IMR-90 (cell line): ENCODE data around the gene FAM149A. TPM values are rescaled to one million over a fixed set of nuclear protein-coding genes. Genes with fewer than 3 reads are reported as not detected.

Experiments
- ATAC-seq: fragments of 200-7000 bp; cut with Tn5 transposase; 2 replicates; pipeline ENCODE4 v1.9.1; 2020; ENCODE audit warnings: low read depth, mild to moderate bottlenecking, moderate library complexity
- BruUV-seq: library from RNA; stranded (reverse); fragments of 400-500 nt; replicated peaks from 2 replicates; lab custom pipeline; 2021; lab: Mats Ljungman, UMichigan
- CTCF ChIA-PET: fragments of 300-600 bp; formaldehyde crosslinking; extraction: SDS; loops from one replicate; lab custom pipeline; 2021; ENCODE audit warnings: antibody characterized with exemption; lab: Yijun Ruan, JAX
- POLR2A ChIA-PET: fragments of 300-600 bp; sonication (Branson Sonifier 250); formaldehyde crosslinking; loops from one replicate; lab custom pipeline; 2022; ENCODE audit warnings: antibody characterized with exemption; ENCODE audit not compliant: unreplicated experiment; lab: Charles Lee
- DNase-seq: peaks from one replicate; pipeline ENCODE4 v3.0.0; 2013
- H2AFZ ChIP-seq: replicated peaks from 2 replicates; pipeline ENCODE3; 2013; ENCODE audit warnings: low read length, mild to moderate bottlenecking; ENCODE audit not compliant: poor library complexity
- H2AK5ac ChIP-seq: 2 replicates; pipeline ENCODE4 v1.6.1; 2013; ENCODE audit warnings: low read depth, low read length, inconsistent platforms
- H2AK9ac ChIP-seq: replicated peaks from 2 replicates; pipeline ENCODE3; 2013; ENCODE audit warnings: mild to moderate bottlenecking, low read depth, low read length, moderate library complexity; ENCODE audit not compliant: poor library complexity
- H2BK120ac ChIP-seq: 2 replicates; pipeline ENCODE4 v1.6.1; 2013; ENCODE audit warnings: low read depth, low read length, inconsistent platforms
- H2BK15ac ChIP-seq: 3 replicates; pipeline ENCODE4 v1.6.1; 2013; ENCODE audit warnings: low read depth, low read length, inconsistent platforms
- H2BK20ac ChIP-seq: 2 replicates; pipeline ENCODE4 v1.6.1; 2013; ENCODE audit warnings: low read depth, mild to moderate bottlenecking, inconsistent platforms, low read length, moderate library complexity
- H2BK5ac ChIP-seq: 2 replicates; pipeline ENCODE4 v1.6.1; 2013; ENCODE audit warnings: mild to moderate bottlenecking, low read depth, low read length, inconsistent platforms; ENCODE audit not compliant: poor library complexity, severe bottlenecking
- H3K14ac ChIP-seq: replicated peaks from 2 replicates; pipeline ENCODE4 v1.6.1; 2013; ENCODE audit warnings: low read depth, low read length, inconsistent platforms
- H3K18ac ChIP-seq: 2 replicates; pipeline ENCODE4 v1.6.1; 2013; ENCODE audit warnings: low read depth, low read length, control low read depth
- H3K23ac ChIP-seq: 2 replicates; pipeline ENCODE4 v1.6.1; 2013; ENCODE audit warnings: low read depth, low read length, inconsistent platforms
- H3K27ac ChIP-seq: 2 replicates; pipeline ENCODE4 v1.5.1; 2013; ENCODE audit warnings: mild to moderate bottlenecking, control low read depth, low read length; ENCODE audit not compliant: insufficient read depth
- H3K27me3 ChIP-seq: 2 replicates; pipeline ENCODE4 v1.6.1; 2013; ENCODE audit warnings: low read length; ENCODE audit not compliant: control insufficient read depth, insufficient read depth
- H3K36me3 ChIP-seq: 2 replicates; pipeline ENCODE4 v1.6.1; 2013; ENCODE audit warnings: low read length, mixed read lengths; ENCODE audit not compliant: control insufficient read depth, insufficient read depth
- H3K4ac ChIP-seq: 2 replicates; pipeline ENCODE4 v1.6.1; 2013; ENCODE audit warnings: low read depth, low read length, inconsistent platforms
- H3K4me1 ChIP-seq: 2 replicates; pipeline ENCODE4 v1.6.1; 2013; ENCODE audit warnings: low read length, mixed read lengths; ENCODE audit not compliant: control insufficient read depth, insufficient read depth
- H3K4me2 ChIP-seq: 2 replicates; pipeline ENCODE4 v1.6.1; 2013; ENCODE audit warnings: low read depth, mild to moderate bottlenecking, control low read depth, low read length, moderate library complexity
- H3K4me3 ChIP-seq: 2 replicates; pipeline ENCODE4 v1.5.1; 2013; ENCODE audit warnings: low read depth, mild to moderate bottlenecking, control low read depth, low read length, moderate library complexity; ENCODE audit not compliant: insufficient read depth
- H3K56ac ChIP-seq: 2 replicates; pipeline ENCODE4 v1.6.1; 2013; ENCODE audit warnings: low read length, inconsistent platforms; ENCODE audit not compliant: insufficient read depth; ENCODE audit errors: extremely low read depth
- H3K79me1 ChIP-seq, 2 experiments: 2 replicates each; pipeline ENCODE4 v1.6.1; 2013; ENCODE audit warnings: low read length in 2 of 2, inconsistent platforms in 1 of 2, low read depth in 1 of 2
- H3K9ac ChIP-seq: 2 replicates; pipeline ENCODE4 v1.6.1; 2013; ENCODE audit warnings: low read depth, low read length, control low read depth
- H3K9me1 ChIP-seq: 2 replicates; pipeline ENCODE4 v1.6.1; 2013; ENCODE audit warnings: low read length, inconsistent platforms; ENCODE audit not compliant: insufficient read depth
- H3K9me3 ChIP-seq: 2 replicates; pipeline ENCODE4 v1.6.1; 2013; ENCODE audit warnings: low read length; ENCODE audit not compliant: control insufficient read depth, insufficient read depth
- H4K20me1 ChIP-seq: 2 replicates; pipeline ENCODE4 v1.6.1; 2013; ENCODE audit warnings: low read length, inconsistent platforms; ENCODE audit not compliant: insufficient read depth
- H4K5ac ChIP-seq: 2 replicates; pipeline ENCODE4 v1.6.1; 2013; ENCODE audit warnings: mild to moderate bottlenecking, low read depth, low read length, control low read depth
- H4K8ac ChIP-seq, 2 experiments: 2 replicates each; pipeline ENCODE4 v1.6.1; 2013; ENCODE audit warnings: low read depth in 2 of 2, low read length in 2 of 2, control low read depth in 1 of 2, inconsistent platforms in 1 of 2
- H4K91ac ChIP-seq: 2 replicates; pipeline ENCODE4 v1.6.1; 2013; ENCODE audit warnings: low read depth, low read length, inconsistent platforms; ENCODE audit not compliant: insufficient read depth
- BHLHE40 ChIP-seq: fragments of 150-350 bp; IDR thresholded peaks from 2 replicates; pipeline ENCODE4 v1.6.1; 2016; ENCODE audit warnings: mild to moderate bottlenecking, low read depth, low read length
- CEBPB ChIP-seq: IDR thresholded peaks from 2 replicates; pipeline ENCODE4 v1.6.1; 2012; ENCODE audit warnings: low read depth, low read length, improper control_type of control experiment
- CHD1 ChIP-seq: IDR thresholded peaks from 2 replicates; pipeline ENCODE4 v1.6.1; 2012; ENCODE audit warnings: low read depth, low read length, improper control_type of control experiment
- FOS ChIP-seq: fragments of 150-350 bp; IDR thresholded peaks from 2 replicates; pipeline ENCODE4 v1.6.1; 2016; ENCODE audit warnings: low read depth, low read length
- MAFK ChIP-seq: IDR thresholded peaks from 2 replicates; pipeline ENCODE4 v1.6.1; 2012; ENCODE audit warnings: low read depth, low read length, improper control_type of control experiment
- MAZ ChIP-seq: IDR thresholded peaks from 2 replicates; pipeline ENCODE4 v1.6.1; 2012; ENCODE audit warnings: low read depth, mild to moderate bottlenecking, low read length, improper control_type of control experiment, moderate library complexity, borderline replicate concordance
- MXI1 ChIP-seq: IDR thresholded peaks from 2 replicates; pipeline ENCODE4 v1.6.1; 2012; ENCODE audit warnings: low read depth, mild to moderate bottlenecking, low read length, moderate library complexity, borderline replicate concordance
- NFE2L2 ChIP-seq: fragments of 150-350 bp; IDR thresholded peaks from 2 replicates; pipeline ENCODE4 v1.6.1; 2016; ENCODE audit warnings: low read depth, mild to moderate bottlenecking, low read length
- POLR2A ChIP-seq: IDR thresholded peaks from 2 replicates; pipeline ENCODE4 v1.6.1; 2012; ENCODE audit warnings: mild to moderate bottlenecking, low read depth, low read length
- RAD21 ChIP-seq: IDR thresholded peaks from 2 replicates; pipeline ENCODE4 v1.6.1; 2012; ENCODE audit warnings: low read length, improper control_type of control experiment
- RCOR1 ChIP-seq: IDR thresholded peaks from 2 replicates; pipeline ENCODE4 v1.6.1; 2012; ENCODE audit warnings: mild to moderate bottlenecking, low read length, improper control_type of control experiment; ENCODE audit not compliant: insufficient replicate concordance
- RFX5 ChIP-seq: IDR thresholded peaks from 2 replicates; pipeline ENCODE4 v1.8.0; 2012; ENCODE audit warnings: low read depth, mild to moderate bottlenecking, low read length, moderate library complexity
- SMC3 ChIP-seq: fragments of 150-350 bp; IDR thresholded peaks from 2 replicates; pipeline ENCODE4 v1.6.1; 2016; ENCODE audit warnings: low read depth, mild to moderate bottlenecking, antibody characterized with exemption, low read length, moderate library complexity
- WGBS, 2 experiments: methylation state at CpG; one replicate each; pipeline versions ENCODE4 v1.1.5 to v1.1.7; 2013; ENCODE audit warnings: missing lambda C conversion rate in 2 of 2; ENCODE audit not compliant: insufficient read length in 1 of 2; ENCODE audit errors: extremely low coverage in 2 of 2; 5-methylcytosine and 5-hydroxymethylcytosine counted together
- dilution Hi-C: fragments of 300-500 bp; cut with HindIII; formaldehyde crosslinking; loops from one replicate; pipeline ENCODE4 v1.14.3; 2018; ENCODE audit warnings: low sequenced_read_pairs; ENCODE audit not compliant: unreplicated experiment
- in situ Hi-C: fragments of 300-500 bp; cut with MboI; formaldehyde crosslinking; loops from 3 replicates; pipeline ENCODE4 v1.14.3; 2019; ENCODE audit warnings: low sequenced_read_pairs, inconsistent platforms, mixed read lengths
- intact Hi-C: fragments of 100-400 bp; cut with micrococcal nuclease; formaldehyde crosslinking; loops from 2 replicates; pipeline ENCODE4 v1.10.0; 2022
- polyA plus RNA-seq, 3 experiments: library from polyadenylated mRNA; depleted of rRNA; stranded (reverse); fragments of >200 nt; gene quantifications; 2 replicates each; pipeline ENCODE4 v1.2.3, GENCODE V29; 2012; ENCODE audit warnings: low replicate concordance in 1 of 3
- total RNA-seq: library from RNA; depleted of rRNA; stranded (reverse); fragments of >200 nt; gene quantifications from 2 replicates; pipeline ENCODE4 v1.2.3, GENCODE V29; 2012
- TF ChIP-seq, protein P1 (sequence below): fragments of 150-350 bp; IDR thresholded peaks from 2 replicates; pipeline ENCODE4 v1.6.1; 2016; ENCODE audit warnings: low read depth, mild to moderate bottlenecking, low read length, moderate library complexity, borderline replicate concordance
- TF ChIP-seq, protein P2 (sequence below): fragments of 150-350 bp; IDR thresholded peaks from 2 replicates; pipeline ENCODE4 v1.6.1; 2017; ENCODE audit warnings: mild to moderate bottlenecking, antibody characterized with exemption, low read length, low read depth
- TF ChIP-seq, protein P3 (sequence below): conservative IDR thresholded peaks from 2 replicates; pipeline ENCODE4 v1.5.1; 2012; ENCODE audit warnings: mild to moderate bottlenecking, low read depth, low read length, improper control_type of control experiment

FAM149A gene
- total and polyA plus RNA-seq, 2 of the 4 experiments (the other 2 are of a cell fraction), result 0.54 to 0.70 TPM

DNA sequence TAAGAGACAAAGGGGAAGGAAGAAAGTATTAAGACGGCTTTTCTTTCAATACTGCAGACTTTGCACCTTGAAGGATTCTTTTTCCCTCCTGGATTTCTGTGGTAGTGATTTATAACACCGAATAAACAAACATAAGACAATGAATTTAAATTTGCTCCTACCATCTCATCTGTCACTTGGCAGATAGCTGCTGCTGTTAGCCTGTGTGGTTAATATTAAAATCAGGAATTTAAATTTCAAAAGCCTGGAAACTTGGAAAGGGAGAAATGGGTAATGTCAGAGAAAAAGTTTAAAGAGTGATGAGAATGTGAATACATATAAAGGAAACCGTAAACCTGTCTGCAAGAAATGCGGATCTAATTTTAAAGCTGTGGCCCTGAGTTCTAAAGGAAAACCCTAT, 3.4 kb downstream of the FAM149A start:
- in situ Hi-C loops (no loop called here), dilution Hi-C loops (no loop called here), intact Hi-C loops (no loop called here)
- no peak overlapping the region for H4K8ac ChIP-seq
- no peak overlapping the region for H4K5ac ChIP-seq
- ATAC-seq (no peak), DNase-seq (no peak)
- H3K9ac ChIP-seq, result no peak overlapping the region
- H3K14ac ChIP-seq, result no peak overlapping the region
- no TSS peak for BruUV-seq
- H3K4ac ChIP-seq, result no peak overlapping the region
- no peaks in the 10 kb centered on the region for H3K79me1 ChIP-seq
- no peaks in the 10 kb centered on the region for H3K9me1 ChIP-seq
- H3K18ac ChIP-seq, result no peak overlapping the region
- H3K4me2 ChIP-seq, result no peak overlapping the region
- H3K9me3 ChIP-seq, result no peaks in the 10 kb centered on the region
- H2AK5ac ChIP-seq, result no peak overlapping the region
- H2BK20ac ChIP-seq, result no peak overlapping the region
- H2BK5ac ChIP-seq, result no peak overlapping the region
- ChIA-PET CTCF (no interaction called here), POLR2A (no interaction called here)
- H3K36me3 ChIP-seq, result no peaks in the 10 kb centered on the region
- no peak overlapping the region for H2AFZ ChIP-seq
- no CpG with 5 or more reads among the region's 4 CpGs for WGBS, 2 experiments
- no peak overlapping the region for H3K27ac ChIP-seq
- no peaks in the 10 kb centered on the region for H3K4me1 ChIP-seq
- peaks cover 24% of the 10 kb centered on the region for H3K27me3 ChIP-seq
- H4K20me1 ChIP-seq, result no peaks in the 10 kb centered on the region
- H4K91ac ChIP-seq, result no peak overlapping the region
- no peak overlapping the region for H3K4me3 ChIP-seq
- no peak overlapping the region for H2BK15ac ChIP-seq
- no peak overlapping the region for H2BK120ac ChIP-seq
- H3K23ac ChIP-seq, result no peak overlapping the region
- no peak overlapping the region for H2AK9ac ChIP-seq
- no peak overlapping the region for H3K56ac ChIP-seq
- TF ChIP-seq SMC3 (no peak), NFE2L2 (no peak), RFX5 (no peak), POLR2A (no peak), BHLHE40 (no peak), MXI1 (no peak), RAD21 (no peak), RCOR1 (no peak), CHD1 (no peak), CEBPB (no peak), FOS (no peak), MAFK (no peak), MAZ (no peak)
- TF ChIP-seq, protein P1, sequence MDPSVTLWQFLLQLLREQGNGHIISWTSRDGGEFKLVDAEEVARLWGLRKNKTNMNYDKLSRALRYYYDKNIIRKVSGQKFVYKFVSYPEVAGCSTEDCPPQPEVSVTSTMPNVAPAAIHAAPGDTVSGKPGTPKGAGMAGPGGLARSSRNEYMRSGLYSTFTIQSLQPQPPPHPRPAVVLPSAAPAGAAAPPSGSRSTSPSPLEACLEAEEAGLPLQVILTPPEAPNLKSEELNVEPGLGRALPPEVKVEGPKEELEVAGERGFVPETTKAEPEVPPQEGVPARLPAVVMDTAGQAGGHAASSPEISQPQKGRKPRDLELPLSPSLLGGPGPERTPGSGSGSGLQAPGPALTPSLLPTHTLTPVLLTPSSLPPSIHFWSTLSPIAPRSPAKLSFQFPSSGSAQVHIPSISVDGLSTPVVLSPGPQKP, result no peak
- TF ChIP-seq, protein P2, sequence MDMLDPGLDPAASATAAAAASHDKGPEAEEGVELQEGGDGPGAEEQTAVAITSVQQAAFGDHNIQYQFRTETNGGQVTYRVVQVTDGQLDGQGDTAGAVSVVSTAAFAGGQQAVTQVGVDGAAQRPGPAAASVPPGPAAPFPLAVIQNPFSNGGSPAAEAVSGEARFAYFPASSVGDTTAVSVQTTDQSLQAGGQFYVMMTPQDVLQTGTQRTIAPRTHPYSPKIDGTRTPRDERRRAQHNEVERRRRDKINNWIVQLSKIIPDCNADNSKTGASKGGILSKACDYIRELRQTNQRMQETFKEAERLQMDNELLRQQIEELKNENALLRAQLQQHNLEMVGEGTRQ, result no peak
- TF ChIP-seq, protein P3, sequence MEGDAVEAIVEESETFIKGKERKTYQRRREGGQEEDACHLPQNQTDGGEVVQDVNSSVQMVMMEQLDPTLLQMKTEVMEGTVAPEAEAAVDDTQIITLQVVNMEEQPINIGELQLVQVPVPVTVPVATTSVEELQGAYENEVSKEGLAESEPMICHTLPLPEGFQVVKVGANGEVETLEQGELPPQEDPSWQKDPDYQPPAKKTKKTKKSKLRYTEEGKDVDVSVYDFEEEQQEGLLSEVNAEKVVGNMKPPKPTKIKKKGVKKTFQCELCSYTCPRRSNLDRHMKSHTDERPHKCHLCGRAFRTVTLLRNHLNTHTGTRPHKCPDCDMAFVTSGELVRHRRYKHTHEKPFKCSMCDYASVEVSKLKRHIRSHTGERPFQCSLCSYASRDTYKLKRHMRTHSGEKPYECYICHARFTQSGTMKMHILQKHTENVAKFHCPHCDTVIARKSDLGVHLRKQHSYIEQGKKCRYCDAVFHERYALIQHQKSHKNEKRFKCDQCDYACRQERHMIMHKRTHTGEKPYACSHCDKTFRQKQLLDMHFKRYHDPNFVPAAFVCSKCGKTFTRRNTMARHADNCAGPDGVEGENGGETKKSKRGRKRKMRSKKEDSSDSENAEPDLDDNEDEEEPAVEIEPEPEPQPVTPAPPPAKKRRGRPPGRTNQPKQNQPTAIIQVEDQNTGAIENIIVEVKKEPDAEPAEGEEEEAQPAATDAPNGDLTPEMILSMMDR, result no peak
